GM18498 (cell line): Measurements from ENCODE around the gene PDE10A.

Experiments
- ATAC-seq: cut with Tn5 transposase; IDR thresholded peaks from one replicate; pipeline ENCODE4 v1.9.1; 2021; ENCODE audit warnings: mild to moderate bottlenecking, moderate library complexity; ENCODE audit not compliant: unreplicated experiment

PDE10A gene

DNA sequence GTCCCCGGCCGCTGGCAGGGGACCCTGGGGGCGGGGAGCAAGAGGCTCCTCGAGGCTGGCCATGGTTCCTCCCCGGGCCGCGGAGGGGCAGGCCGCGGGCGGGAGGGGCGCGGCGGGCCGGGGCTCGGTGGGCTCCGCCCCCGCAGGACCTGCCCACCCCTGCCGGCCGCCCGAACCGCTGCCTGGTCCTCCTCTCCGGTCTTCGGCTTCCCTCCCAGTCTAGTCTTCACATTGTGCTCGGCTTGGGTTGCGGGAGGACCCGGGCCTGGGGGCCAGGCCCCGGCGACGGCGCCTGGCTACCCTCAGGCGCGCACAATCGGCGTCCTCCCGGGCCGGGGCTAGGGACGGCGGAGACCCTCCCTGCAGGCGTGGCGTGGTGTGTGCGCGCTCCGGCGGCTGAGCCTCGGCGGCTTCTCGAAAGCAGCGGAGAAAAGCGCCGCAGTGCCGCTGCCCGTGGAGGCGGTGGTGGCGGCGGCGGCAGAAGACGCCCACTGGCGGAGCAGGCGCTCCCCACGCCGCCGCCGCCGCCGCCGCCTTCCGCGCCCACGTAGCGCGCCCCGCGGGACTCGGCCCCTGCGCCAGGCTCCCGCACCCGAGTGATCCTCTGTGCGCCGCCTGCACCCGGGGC is at the start of gene PDE10A:
PDE10A (minus strand) TSS at position 493 of the 628 bp plus-strand sequence; CDS start at position 63, 430 bp downstream.
- no peak for ATAC-seq

DNA sequence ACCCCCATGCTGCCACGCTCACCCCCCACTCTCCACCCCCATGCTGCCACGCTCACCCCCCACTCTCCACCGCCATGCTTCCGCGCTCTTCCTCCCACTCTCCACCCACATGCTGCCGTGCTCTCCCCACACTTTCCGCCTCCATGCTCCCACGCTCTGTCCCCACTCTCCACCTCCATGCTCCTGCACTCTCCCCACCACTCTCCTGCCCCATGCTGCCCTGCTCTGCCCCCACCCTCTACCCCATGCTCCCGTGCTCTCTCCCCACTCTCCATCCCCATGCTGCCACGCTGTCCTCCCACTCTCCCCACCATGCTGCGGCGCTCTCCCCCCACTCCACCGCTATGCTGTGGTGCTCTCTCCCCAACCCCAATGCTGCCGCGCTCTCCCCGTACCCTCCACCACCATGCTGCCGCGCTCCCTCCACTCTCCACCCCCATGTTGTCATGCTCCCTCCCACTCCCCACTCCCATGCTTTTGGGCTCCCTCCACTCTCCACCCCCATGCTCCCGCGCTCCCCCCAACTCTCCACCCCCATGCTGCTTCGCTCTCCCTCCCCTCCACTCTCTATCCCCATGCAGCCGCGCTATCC is 46.0 kb upstream of the PDE10A start:
- ATAC-seq: no peak

DNA sequence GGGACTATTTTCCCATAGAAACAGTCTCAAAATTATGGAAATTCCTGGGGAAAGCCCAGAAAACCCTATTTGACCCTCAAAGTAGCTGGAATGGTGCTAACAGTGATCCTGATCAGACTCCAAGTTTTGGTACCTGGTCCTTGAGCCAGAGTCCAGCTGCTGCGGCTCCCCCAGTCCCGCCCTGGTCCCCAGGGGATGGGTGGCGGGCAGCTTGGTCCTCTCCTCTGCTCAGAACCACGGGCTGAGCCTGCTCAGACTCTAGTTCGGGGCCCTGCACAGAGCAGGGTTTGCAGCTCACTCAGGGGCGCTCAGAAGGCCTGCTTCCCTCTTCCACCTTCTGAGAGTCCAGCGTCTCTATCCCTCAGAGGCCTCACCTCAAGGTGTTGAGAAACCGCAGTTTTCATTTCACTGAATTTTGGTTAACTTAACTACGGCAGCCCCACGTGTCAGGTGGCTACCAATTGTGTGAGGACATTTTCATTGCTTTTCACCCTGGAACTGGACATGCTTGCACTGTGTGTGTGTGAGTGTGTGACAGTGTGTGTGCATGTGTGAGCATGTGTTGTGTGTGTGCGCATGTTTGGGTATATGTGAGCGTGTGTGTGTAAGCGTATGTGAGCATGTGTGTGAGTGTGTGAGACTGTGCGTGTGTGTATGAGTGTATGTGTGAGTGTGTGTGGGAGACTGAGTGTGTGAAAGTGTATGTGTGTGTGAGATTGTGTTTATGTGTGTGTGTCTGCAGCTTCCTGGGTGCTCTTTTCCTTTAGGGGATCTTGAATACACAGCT is 44.2 kb upstream of the PDE10A start:
- ATAC-seq: no peak

DNA sequence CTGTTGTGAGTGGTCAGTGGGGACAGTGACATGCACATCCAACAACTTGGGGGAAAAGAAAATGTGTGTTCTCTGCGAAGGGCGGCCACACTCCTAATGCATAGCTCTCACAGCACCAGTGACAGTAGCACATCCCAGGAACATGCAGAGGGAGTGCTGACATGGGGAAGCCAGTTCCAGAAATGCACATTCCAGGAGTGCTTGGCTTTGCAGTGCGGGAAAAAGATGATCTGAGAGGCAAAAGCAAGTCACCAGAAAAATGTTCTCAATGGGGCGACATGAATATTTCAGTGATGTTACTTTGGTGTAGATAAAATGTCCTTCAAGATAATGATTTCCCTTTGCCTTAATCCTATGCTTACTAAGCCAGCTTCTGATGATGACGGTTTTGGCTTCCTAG is 42.9 kb upstream of the PDE10A start:
- ATAC-seq: no peak

DNA sequence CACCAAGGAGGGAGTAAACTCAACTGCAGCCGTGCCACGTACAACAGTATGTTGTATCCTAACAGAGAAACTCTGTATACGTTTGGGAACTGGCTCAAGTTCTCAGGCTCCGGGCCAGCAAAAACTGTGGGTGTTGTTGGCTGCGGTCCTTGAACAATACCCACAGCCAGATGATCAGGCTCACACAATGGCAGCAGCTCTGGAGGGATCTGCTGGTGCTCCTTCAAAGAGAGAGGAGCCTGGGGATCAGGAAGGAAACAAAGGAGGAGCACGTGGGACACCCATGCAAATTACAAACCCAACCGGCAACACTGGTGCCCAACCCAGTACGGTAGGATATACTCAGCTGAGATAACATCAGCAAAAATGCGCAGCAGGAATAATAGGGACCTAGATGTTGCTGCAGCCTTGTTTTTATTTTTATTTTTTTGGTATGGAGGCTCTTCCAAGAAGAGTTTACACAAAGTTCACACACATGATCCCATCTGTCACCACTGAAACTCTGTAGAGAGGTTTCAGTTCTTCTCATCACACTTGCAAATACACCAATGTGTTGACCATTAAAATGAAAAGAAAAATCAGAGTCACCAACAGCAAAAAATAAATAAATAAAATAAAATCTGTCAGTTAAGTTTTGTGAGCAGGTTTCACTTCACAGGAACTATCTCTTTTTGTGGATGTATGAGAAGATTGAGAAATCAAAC is 41.2 kb upstream of the PDE10A start:
- peak; percentile 50 for ATAC-seq

DNA sequence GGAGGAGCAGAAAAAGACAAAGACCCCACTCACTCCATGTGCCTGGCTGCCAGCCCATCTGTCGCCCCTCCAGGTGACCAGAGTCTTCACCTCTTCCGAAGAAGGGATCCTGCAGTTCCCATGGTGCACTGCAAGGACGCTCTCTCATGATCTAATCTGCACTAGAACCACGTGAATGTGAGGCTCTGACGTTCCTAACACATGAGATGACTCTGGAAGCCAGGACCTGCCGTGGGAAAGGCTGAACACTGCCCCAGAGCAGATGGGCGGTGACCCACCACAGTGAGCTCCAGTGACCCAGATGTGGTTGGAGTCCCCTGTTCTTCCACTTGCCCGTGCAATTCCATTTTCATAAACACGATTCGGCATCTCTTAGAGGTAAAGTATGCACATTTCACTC is 39.6 kb upstream of the PDE10A start:
- no peak for ATAC-seq

DNA sequence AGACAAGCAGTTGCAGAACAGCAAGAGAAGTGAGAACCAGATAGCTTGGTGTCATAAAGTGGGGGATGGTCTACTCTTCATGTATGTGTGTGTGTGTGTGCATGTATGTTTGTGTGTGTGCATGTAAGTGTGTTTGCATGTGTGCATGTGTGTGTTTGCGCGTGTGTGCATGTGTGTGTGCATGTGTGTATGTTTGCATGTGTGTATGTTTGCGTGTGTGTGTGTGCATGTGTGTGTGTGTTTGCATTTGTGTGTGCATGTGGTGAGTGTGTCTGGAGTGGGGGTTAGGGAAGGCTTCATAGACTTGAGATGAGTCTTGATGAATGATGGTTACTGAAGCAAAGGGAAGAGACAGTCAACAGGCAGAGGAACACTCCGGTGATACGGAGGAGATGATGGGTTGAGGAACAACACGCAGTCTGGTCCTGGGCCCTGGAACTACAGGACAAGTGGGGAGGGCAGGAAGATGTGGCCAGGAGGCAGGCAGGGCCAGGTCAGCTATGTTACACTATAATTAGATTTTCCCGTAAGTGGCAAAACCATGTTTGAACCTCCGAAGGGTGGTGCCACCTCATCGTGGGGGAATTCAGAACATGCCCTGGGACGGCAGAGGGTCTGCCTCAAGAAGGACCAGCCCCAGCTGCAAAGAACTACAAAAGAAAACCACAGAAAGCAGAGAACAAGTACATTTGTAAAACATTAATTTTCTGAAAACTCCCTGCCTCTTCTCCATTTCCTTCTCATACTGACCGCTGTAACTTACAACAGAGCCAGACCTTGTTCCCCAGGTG is 38.7 kb upstream of the PDE10A start:
- ATAC-seq: peak; percentile 71

DNA sequence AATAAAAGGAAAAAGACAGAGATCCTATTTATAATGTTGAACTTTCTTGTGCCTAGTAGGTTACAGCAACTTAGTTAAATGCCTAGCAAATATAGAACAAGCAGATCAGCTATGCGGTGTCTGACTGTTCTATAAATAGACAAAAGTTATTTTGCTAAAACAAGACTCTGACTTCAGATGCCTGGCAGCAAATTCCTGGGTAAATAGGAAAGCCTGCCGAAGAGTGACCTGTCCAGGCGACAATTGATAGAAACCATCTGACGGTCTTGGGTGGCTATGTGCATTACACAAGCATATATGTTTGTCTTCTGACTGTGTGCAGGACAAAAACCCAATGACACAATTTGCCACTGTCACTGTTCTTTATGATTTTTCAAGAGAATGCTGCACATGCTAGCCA is 38.0 kb upstream of the PDE10A start:
- no peak for ATAC-seq

DNA sequence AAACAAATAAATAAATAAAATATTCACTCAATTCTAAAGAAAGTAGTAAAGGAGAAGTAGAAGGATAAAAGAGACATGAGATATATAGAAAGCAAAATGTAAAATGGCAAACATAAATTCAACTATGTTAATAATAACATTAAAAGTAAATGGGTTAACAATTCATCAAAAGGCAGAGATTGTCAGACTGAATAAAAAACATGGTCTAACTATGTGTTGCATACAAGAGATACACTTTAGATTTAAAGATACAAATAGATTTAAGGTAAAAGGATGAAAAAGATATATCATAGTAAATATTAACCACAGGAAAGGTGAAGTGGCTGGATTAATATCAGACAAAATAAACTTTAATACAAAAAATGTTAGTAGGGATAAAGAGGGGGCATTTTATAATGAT is 35.8 kb upstream of the PDE10A start:
- ATAC-seq: no peak

DNA sequence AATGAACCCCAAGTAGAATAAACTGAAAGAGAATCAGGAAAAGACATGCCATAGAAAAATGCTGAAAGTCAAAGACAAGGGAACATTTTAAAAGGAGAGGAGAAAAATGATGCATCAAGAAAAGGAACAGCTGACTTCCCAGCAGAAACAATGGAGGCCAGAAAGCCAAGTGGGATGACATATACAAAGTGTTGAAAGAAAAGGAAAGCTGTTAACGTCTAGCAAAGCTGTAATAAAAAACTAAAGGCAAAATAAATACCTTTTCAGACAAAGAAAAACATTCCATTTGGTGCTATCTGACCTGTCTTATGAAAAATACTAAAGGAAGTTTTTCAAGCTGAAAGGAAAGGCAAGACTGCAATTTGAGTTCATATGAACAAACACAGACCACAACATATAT is 34.1 kb upstream of the PDE10A start:
- no peak for ATAC-seq

DNA sequence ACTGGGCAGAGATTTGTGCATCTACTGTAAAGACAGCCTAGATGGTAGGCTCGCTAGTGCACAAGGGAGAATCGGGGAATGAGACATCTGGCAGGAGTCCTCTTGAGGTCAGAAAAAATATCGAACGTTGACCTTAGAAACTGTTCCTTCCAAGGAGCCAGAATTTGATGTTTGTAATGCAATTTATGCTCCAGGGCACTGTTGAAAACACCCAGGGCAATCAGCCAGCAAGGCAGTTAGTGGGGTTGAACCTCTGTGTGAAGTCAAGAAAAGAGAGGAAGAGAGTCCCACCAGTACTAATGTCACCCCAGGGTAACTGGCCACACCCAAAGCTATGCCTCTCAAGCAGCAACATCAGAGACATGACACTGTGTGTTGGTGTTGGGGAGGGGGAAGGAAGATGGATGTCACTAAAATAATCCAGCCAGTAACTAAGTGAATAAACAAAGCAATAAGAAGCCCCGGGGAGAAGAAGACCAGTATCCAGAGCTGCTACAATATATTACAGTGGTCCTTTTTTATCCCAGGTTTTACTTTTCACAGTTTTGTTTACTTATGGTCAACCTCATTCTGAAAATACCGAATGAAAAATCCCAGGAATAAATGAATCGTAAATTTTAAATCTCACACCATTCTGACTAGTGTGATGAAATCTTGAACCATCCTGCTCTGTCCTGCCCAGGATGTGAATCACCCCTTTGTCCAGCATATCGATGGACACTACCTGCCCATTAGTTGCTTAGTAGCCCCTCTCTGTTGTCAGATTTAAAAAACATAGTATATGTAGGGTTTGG is 32.9 kb upstream of the PDE10A start:
- ATAC-seq: no peak

DNA sequence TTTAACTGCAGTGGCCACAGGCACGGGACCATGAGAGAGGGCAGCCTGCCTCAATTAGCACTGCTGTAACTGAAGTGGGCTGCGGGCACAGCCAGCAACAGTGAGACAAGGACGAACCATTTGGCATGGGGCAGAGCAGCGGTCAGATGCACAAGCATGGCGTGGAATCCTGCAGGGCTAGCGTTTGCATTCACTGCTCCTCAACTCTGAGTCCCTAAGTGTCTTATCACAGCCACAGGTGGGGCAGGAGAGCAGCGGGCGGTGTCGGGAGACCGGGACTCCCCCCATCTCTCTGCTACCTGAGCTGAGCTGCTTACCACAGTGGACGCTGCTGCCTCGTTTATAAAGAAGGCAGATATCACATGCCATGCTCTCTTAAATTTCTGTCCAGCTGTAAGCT is 31.3 kb upstream of the PDE10A start:
- ATAC-seq: no peak

DNA sequence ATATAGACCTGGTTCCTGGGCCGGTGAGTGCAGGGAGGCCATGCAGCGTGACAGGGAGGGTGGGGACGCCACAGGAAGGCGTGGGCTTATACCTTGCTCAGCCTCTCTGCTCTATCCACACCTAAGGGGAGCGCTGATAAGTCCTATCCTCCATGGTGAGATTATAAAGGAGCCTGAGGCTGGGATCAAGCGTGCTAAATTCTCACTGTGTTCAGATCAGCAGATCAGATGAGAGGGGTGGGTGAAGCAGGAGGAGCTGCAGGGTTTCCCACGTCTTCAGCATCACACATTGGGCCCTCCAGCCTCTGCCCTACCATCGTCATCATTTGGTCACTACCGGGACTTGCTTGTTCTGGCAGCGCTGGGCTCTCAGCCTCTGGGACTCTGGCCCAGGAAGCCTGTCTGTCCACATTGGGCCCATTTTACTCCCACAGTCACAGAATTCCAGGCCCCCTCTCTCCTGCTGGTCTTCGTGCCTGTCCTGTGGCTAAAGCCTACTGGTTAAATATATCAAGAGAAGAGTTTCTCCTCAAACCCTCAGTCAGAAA is 29.1 kb upstream of the PDE10A start:
- no peak for ATAC-seq

DNA sequence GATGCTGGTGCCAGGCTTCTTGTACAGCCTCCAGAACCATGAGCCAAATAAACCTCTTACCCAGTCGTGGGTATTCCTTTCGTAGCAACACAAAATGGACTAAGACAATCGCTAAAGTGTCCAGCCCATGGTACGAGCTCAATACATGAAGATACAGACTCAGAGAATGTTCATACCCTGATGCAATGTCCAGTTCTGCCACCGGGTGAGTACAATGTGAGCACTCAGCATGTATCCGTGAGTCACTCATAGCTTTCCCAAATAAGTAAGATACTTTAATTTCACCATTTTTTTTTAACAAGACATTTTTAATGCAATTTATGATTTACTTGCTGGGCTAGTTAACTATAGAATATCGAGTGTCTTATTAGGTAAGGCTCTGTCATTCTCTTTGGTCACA is 26.7 kb upstream of the PDE10A start:
- no peak for ATAC-seq

DNA sequence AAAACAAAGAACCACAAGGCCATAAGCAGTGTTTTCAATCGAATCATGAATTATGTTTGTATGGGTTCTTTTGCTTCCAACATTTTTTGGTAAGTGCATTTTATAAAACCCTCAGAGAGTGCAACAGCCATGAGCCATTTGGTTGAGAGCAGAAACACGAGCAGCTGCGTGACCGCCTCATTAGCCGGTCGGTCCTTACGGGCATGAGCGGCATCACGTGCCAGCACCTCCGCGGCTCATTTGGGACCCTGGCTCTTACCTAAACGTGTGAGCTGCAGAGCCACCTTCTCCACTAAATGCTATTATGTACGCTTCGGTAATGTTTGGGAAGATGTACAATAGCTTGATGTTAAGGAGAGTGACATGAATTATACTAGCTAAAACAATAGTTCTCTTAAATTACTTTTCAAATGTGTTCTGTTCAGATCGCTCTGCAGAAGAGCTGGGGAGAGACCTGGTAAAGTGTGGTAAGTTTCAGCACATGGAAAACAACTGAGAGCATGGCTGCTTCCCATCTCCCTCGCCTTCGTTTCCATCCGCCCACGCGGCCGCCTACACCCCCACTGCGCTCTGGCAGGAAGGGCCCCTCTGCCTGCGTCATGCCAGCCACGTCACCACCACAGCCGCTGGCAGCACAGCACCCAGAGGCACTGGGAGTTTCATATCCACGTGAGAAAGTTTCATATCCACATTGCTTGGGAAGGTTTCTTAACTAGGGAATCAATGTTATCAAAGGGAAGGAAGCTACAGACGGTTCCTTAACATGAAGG is 23.7 kb upstream of the PDE10A start:
- no peak for ATAC-seq

DNA sequence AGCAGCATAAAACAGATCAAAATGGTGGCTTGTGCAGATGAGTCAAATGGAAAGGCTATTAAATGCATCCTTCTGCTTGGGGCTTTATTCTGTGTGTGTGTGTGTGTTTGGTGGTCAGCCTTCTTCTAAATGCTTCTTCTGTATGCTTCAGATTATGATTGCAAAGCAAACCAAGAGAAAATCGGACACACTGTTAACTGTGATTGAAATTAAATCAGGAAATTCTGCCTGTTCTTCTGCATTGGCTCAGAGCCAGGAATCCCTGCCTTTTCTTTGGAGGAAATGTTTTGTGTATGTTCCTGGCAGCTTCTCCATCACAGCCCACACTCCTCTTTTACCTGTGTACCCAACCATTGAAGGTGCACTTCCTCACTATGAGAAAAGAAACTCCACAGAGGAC is 22.3 kb upstream of the PDE10A start:
- no peak for ATAC-seq

DNA sequence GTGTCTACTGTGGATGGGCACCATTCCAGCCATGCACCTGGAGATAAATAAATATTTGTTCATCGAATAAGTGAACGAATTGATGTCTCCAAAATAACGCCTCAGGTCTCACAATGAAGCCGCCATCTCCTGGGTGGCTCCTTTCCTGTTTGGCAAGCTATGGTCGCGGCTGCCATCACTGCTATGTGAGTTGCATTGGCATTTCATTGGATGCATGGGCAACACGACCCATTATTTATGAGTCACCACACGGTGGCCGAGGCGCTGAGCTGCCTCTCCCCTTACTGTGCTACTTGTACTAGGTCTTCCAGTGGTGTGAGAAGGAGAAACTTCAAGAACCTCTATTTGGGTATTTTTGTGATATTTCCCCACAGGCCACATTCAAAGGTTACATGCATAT is 21.3 kb upstream of the PDE10A start:
- ATAC-seq: no peak

DNA sequence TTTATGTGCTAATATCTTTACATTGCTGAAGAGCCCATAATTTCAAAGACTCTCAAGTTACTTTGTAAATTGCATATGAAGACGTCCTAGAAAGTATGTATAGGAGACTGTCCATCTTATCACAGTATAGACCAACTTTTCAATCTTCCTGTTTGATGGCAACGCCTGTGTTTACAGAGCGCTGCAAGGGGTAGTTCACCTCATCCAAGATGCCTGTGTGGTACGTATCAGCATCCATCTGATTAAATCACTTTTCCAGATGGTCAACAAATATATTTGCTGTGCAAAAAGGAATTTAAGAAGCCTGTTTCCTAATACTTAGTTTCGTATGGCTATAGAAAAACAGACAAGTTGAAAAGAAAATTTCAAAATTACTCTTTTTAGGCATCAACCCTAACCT is 17.9 kb upstream of the PDE10A start:
- ATAC-seq: no peak

DNA sequence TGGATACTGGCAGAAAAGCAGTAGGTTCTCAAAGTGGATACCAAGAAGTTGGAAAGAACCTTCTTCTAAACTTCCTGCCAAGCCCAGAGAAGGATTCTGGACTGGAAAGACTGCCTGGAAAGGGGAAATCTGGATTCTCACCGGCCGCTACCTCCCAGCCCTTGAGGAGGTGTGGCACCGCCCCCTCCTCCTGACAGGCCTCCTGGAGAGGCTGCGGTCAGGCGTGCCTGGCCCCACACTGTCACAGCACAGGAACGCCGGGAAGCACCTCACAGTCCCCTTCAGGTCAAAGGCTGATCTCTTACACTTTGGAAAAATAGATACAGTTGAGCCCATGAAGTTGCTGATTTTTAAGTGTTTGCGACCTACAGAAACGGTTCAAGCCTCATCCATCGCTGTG is 16.3 kb upstream of the PDE10A start:
- ATAC-seq: no peak
